ENCODE measurements around the gene PLK3.

Gene PLK3

DNA sequence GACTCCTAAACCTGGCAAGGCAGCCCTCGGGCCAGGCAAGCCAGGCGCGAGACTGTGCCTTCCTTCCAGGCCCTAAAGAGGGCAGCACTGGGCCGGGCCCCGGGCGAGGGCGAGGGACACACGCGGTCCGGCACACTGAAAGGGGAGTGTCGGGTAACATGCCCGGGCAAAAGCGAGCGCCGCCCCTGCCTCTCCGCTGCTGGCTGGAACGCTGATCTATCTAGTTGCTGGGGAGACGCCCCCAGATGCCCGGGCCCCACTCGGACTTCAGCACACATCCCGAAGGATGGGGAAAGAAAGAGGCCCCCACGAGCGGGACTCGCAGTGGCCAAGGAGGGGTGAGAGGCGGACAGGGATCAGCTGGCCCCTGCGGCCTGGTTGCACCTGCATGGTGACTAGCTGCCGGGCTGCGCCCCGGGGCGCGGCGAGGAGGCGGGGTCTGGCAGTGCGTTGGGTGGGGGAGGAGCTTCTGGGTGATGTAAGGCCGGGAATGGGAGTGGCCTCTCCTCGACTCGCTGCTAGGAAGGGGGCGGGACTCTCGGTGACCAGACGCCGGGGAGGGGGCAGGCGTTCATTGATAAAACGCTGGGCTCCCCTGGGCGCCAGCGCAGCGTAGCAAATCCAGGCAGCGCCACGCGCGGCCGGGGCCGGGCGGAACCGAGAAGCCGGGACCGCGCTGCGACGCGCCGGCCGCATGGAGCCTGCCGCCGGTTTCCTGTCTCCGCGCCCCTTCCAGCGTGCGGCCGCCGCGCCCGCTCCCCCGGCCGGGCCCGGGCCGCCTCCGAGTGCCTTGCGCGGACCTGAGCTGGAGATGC lies at the start of gene PLK3:
PLK3 (plus strand) TSS at position 608 of the 815 bp plus-strand sequence; CDS start at position 695, 87 bp downstream.
- peak; percentile 89 for ATAC-seq
- TF ChIP-seq, protein P1, sequence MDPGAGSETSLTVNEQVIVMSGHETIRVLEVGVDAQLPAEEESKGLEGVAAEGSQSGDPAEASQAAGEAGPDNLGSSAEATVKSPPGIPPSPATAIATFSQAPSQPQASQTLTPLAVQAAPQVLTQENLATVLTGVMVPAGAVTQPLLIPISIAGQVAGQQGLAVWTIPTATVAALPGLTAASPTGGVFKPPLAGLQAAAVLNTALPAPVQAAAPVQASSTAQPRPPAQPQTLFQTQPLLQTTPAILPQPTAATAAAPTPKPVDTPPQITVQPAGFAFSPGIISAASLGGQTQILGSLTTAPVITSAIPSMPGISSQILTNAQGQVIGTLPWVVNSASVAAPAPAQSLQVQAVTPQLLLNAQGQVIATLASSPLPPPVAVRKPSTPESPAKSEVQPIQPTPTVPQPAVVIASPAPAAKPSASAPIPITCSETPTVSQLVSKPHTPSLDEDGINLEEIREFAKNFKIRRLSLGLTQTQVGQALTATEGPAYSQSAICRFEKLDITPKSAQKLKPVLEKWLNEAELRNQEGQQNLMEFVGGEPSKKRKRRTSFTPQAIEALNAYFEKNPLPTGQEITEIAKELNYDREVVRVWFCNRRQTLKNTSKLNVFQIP (CRISPR knock-in tag; IDR thresholded peaks at IDR 0.05; ENCODE audit: borderline replicate concordance, low read depth), result no peak
- TF ChIP-seq TCF4 (CRISPR knock-in tag; IDR thresholded peaks at IDR 0.05; ENCODE audit: borderline replicate concordance) (peak; percentile 40; the same call in 1 of the 2 replicates), RARB (CRISPR knock-in tag; IDR thresholded peaks at IDR 0.05) (no peak), ZNF70 (CRISPR knock-in tag; IDR thresholded peaks at IDR 0.05) (no peak; the same call in 1 of the 2 replicates), ZC3H10 (CRISPR knock-in tag; IDR thresholded peaks at IDR 0.05) (0 out of 2 replicates have a peak, but pooled peaks have one; percentile 10), ZNF565 (CRISPR knock-in tag; conservative IDR thresholded peaks at IDR 0.05; ENCODE audit: low read depth) (no peak), ISL1 (CRISPR knock-in tag; IDR thresholded peaks at IDR 0.05) (no peak), PATZ1 (CRISPR knock-in tag; IDR thresholded peaks at IDR 0.05; ENCODE audit: borderline replicate concordance) (peak; percentile 47; the same call in 1 of the 2 replicates), ZFP30 (CRISPR knock-in tag; IDR thresholded peaks at IDR 0.05) (no peak), GLIS3 (CRISPR knock-in tag; IDR thresholded peaks at IDR 0.05) (no peak), PPARA (CRISPR knock-in tag; IDR thresholded peaks at IDR 0.05; ENCODE audit: borderline replicate concordance) (no peak), SNAI2 (CRISPR knock-in tag; IDR thresholded peaks at IDR 0.05) (peak; percentile 70; the same call in 1 of the 2 replicates), ZNF8 (CRISPR knock-in tag; IDR thresholded peaks at IDR 0.05) (no peak)
- TF ChIP-seq, protein P2, sequence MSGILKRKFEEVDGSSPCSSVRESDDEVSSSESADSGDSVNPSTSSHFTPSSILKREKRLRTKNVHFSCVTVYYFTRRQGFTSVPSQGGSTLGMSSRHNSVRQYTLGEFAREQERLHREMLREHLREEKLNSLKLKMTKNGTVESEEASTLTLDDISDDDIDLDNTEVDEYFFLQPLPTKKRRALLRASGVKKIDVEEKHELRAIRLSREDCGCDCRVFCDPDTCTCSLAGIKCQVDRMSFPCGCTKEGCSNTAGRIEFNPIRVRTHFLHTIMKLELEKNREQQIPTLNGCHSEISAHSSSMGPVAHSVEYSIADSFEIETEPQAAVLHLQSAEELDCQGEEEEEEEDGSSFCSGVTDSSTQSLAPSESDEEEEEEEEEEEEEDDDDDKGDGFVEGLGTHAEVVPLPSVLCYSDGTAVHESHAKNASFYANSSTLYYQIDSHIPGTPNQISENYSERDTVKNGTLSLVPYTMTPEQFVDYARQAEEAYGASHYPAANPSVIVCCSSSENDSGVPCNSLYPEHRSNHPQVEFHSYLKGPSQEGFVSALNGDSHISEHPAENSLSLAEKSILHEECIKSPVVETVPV (CRISPR knock-in tag; IDR thresholded peaks at IDR 0.05), result no peak
- TF ChIP-seq, protein P3, sequence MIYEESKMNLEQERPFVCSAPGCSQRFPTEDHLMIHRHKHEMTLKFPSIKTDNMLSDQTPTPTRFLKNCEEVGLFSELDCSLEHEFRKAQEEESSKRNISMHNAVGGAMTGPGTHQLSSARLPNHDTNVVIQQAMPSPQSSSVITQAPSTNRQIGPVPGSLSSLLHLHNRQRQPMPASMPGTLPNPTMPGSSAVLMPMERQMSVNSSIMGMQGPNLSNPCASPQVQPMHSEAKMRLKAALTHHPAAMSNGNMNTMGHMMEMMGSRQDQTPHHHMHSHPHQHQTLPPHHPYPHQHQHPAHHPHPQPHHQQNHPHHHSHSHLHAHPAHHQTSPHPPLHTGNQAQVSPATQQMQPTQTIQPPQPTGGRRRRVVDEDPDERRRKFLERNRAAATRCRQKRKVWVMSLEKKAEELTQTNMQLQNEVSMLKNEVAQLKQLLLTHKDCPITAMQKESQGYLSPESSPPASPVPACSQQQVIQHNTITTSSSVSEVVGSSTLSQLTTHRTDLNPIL (CRISPR knock-in tag; IDR thresholded peaks at IDR 0.05; ENCODE audit: low read depth), result no peak

GRCh38 chr1:44757420-44757819 lies 42.8 kb upstream of the PLK3 start:
- no peak for TF ChIP-seq BACH2 (CRISPR knock-in tag; IDR thresholded peaks at IDR 0.05; ENCODE audit: borderline replicate concordance)
- TF ChIP-seq ARNTL (CRISPR knock-in tag; IDR thresholded peaks at IDR 0.05; ENCODE audit: borderline replicate concordance, low read depth), result no peak
- TF ChIP-seq TSHZ2 (CRISPR knock-in tag; IDR thresholded peaks at IDR 0.05), result no peak
- TF ChIP-seq CSDC2 (CRISPR knock-in tag; IDR thresholded peaks at IDR 0.05), result no peak
- no peak for TF ChIP-seq TCF4 (CRISPR knock-in tag; IDR thresholded peaks at IDR 0.05; ENCODE audit: borderline replicate concordance)
- TF ChIP-seq ZFP30 (CRISPR knock-in tag; IDR thresholded peaks at IDR 0.05), result no peak
- no peak for TF ChIP-seq RARB (CRISPR knock-in tag; IDR thresholded peaks at IDR 0.05)
- TF ChIP-seq ZNF70 (CRISPR knock-in tag; IDR thresholded peaks at IDR 0.05), result no peak
- TF ChIP-seq PPARA (CRISPR knock-in tag; IDR thresholded peaks at IDR 0.05; ENCODE audit: borderline replicate concordance), result no peak
- no peak for ATAC-seq

- no peak for ATAC-seq
- TF ChIP-seq OSR1 (CRISPR knock-in tag; IDR thresholded peaks at IDR 0.05), result no peak
- no peak for TF ChIP-seq ARNTL (CRISPR knock-in tag; IDR thresholded peaks at IDR 0.05; ENCODE audit: borderline replicate concordance, low read depth)
- no peak for TF ChIP-seq ZNF70 (CRISPR knock-in tag; IDR thresholded peaks at IDR 0.05)
- no peak for TF ChIP-seq GLIS3 (CRISPR knock-in tag; IDR thresholded peaks at IDR 0.05)
- TF ChIP-seq ZNF565 (CRISPR knock-in tag; conservative IDR thresholded peaks at IDR 0.05; ENCODE audit: low read depth), result no peak
- no peak for TF ChIP-seq ZFP30 (CRISPR knock-in tag; IDR thresholded peaks at IDR 0.05)
- TF ChIP-seq, protein P3 (CRISPR knock-in tag; IDR thresholded peaks at IDR 0.05; ENCODE audit: low read depth), result no peak
- TF ChIP-seq ISL1 (CRISPR knock-in tag; IDR thresholded peaks at IDR 0.05), result no peak
- TF ChIP-seq TOX (CRISPR knock-in tag; IDR thresholded peaks at IDR 0.05; ENCODE audit: borderline replicate concordance), result no peak
- no peak for TF ChIP-seq BACH2 (CRISPR knock-in tag; IDR thresholded peaks at IDR 0.05; ENCODE audit: borderline replicate concordance)
Observed at GRCh38 chr1:44759077-44759476, 41.1 kb upstream of the PLK3 start.
